Upper lobe of right lung (tissue), 1 donor: ENCODE results near the gene PRUNE2. TPM values are rescaled to one million over a fixed set of nuclear protein-coding genes. Genes with fewer than 3 reads are reported as not detected.
A peak's percentile ranks its signal among the peaks of the same experiment; 100 is the strongest.

Experiments used
- ATAC-seq: fragments of 200-7000 bp; cut with Tn5 transposase; one replicate; pipeline ENCODE4 v1.9.1; 2020; ENCODE audit warnings: mild to moderate bottlenecking, moderate library complexity
- DNase-seq: peaks from one replicate; pipeline ENCODE4 v3.0.0-alpha.2; 2020
- H3K27ac ChIP-seq: fragments of 200-600 bp; one replicate; pipeline ENCODE4 v1.8.0; 2022
- H3K27me3 ChIP-seq: fragments of 200-600 bp; one replicate; pipeline ENCODE4 v1.8.0; 2022; ENCODE audit warnings: mild to moderate bottlenecking
- H3K36me3 ChIP-seq: fragments of 200-600 bp; one replicate; pipeline ENCODE4 v1.8.0; 2022
- H3K4me1 ChIP-seq: fragments of 200-600 bp; one replicate; pipeline ENCODE4 v1.8.0; 2022
- H3K4me3 ChIP-seq: fragments of 200-600 bp; one replicate; pipeline ENCODE4 v1.8.0; 2022; ENCODE audit warnings: mild to moderate bottlenecking
- H3K9me3 ChIP-seq: fragments of 200-600 bp; one replicate; pipeline ENCODE4 v1.8.0; 2022
- CTCF ChIP-seq: fragments of 200-600 bp; IDR thresholded peaks from one replicate; pipeline ENCODE4 v1.8.0; 2022; ENCODE audit warnings: antibody characterized with exemption
- intact Hi-C: fragments of 100-400 bp; cut with DNase I; formaldehyde crosslinking; loops from one replicate; pipeline ENCODE4 v1.11.0; 2022
- total RNA-seq: library from RNA; stranded (reverse); fragmentation: NEBNext Ultra II Directional; extraction: Animal tissue kit (Norgen Biotek cat#: 25700); gene quantifications from one replicate; pipeline ENCODE4 v1.2.1, GENCODE V29; 2021
- donor health status: DM: no; HTN: yes; CAD: no; lungs with severe emphysema.

The PRUNE2 gene
- total RNA-seq, 1 donor from 2014 or later: 7.4 TPM

- H3K4me3 ChIP-seq: no peak overlapping the region
- ATAC-seq (no peak), DNase-seq (no peak)
Observed at GRCh38 chr9:76650692-76651091, 255.2 kb downstream of the PRUNE2 start.

GRCh38 chr9:76649894-76650293 is 256.0 kb downstream of the PRUNE2 start:
- no peak for ATAC-seq
- peaks cover 14% of the 10 kb centered on the region for H3K4me1 ChIP-seq
- no peaks in the 10 kb centered on the region for H3K27me3 ChIP-seq
- intact Hi-C loops: no loop called here
- no peaks in the 10 kb centered on the region for H3K36me3 ChIP-seq
- H3K27ac ChIP-seq: no peak overlapping the region
- H3K9me3 ChIP-seq: no peaks in the 10 kb centered on the region
- H3K4me3 ChIP-seq: no peak overlapping the region
- no peak for DNase-seq
- TF ChIP-seq CTCF: no peak

More at GRCh38 chr9:76650692-76651091, 255.2 kb downstream of the PRUNE2 start:
- Histone ChIP-seq H3K27ac (peak overlapping the region; percentile 34), H3K27me3 (no peaks in the 10 kb centered on the region), H3K4me1 (peaks cover 21% of the 10 kb centered on the region), H3K36me3 (no peaks in the 10 kb centered on the region), H3K9me3 (no peaks in the 10 kb centered on the region)
- no peak for TF ChIP-seq CTCF
- intact Hi-C loops: no loop called here

- peaks cover 4% of the 10 kb centered on the region for H3K4me1 ChIP-seq
- no peak overlapping the region for H3K4me3 ChIP-seq
- H3K27me3 ChIP-seq: no peaks in the 10 kb centered on the region
- no peak for TF ChIP-seq CTCF
- intact Hi-C loops: no loop called here
- ATAC-seq (no peak), DNase-seq (no peak)
- H3K36me3 ChIP-seq: no peaks in the 10 kb centered on the region
- H3K27ac ChIP-seq: no peak overlapping the region
- no peaks in the 10 kb centered on the region for H3K9me3 ChIP-seq
Observed at GRCh38 chr9:76646249-76646648, 259.7 kb downstream of the PRUNE2 start.

GRCh38 chr9:76644647-76645250 is 261.2 kb downstream of the PRUNE2 start:
- intact Hi-C loops: no loop called here

GRCh38 chr9:76644171-76644570 is 261.7 kb downstream of the PRUNE2 start:
- no peak overlapping the region for H3K27ac ChIP-seq
- TF ChIP-seq CTCF: no peak

More at GRCh38 chr9:76644647-76645250, 261.2 kb downstream of the PRUNE2 start:
- no peaks in the 10 kb centered on the region for H3K36me3 ChIP-seq
- no peak for ATAC-seq
- H3K27me3 ChIP-seq: no peaks in the 10 kb centered on the region
- H3K9me3 ChIP-seq: no peaks in the 10 kb centered on the region
- H3K4me1 ChIP-seq: no peaks in the 10 kb centered on the region
- H3K27ac ChIP-seq: no peak overlapping the region
- no peak overlapping the region for H3K4me3 ChIP-seq
- TF ChIP-seq CTCF: no peak
- DNase-seq: no peak

More at GRCh38 chr9:76644171-76644570, 261.7 kb downstream of the PRUNE2 start:
- Histone ChIP-seq H3K36me3 (no peaks in the 10 kb centered on the region), H3K27me3 (no peaks in the 10 kb centered on the region), H3K4me3 (no peak overlapping the region), H3K9me3 (no peaks in the 10 kb centered on the region), H3K4me1 (no peaks in the 10 kb centered on the region)
- ATAC-seq (no peak), DNase-seq (no peak)
- intact Hi-C loops: no loop called here
